Testis (tissue), 2 donors: ENCODE results near the gene HUNK.

ENCODE experiments used
- POLR2A ChIP-seq: fragments of 450-650 bp; IDR thresholded peaks from one replicate; pipeline ENCODE4 v1.6.1; 2017; ENCODE audit warnings: antibody characterized with exemption, mild to moderate bottlenecking, moderate library complexity
- TF ChIP-seq, protein P1 (sequence below), 3 experiments: fragments of 450-650 bp in 2 of 3; fragments of 200-600 bp in 1 of 3; sonication (generic) in 1 of 3; IDR thresholded peaks; one replicate each; pipeline ENCODE4 v1.5.1; 2016 to 2019; ENCODE audit warnings: antibody characterized with exemption in 3 of 3, mild to moderate bottlenecking in 2 of 3, moderate library complexity in 1 of 3

- TF ChIP-seq, protein P1, sequence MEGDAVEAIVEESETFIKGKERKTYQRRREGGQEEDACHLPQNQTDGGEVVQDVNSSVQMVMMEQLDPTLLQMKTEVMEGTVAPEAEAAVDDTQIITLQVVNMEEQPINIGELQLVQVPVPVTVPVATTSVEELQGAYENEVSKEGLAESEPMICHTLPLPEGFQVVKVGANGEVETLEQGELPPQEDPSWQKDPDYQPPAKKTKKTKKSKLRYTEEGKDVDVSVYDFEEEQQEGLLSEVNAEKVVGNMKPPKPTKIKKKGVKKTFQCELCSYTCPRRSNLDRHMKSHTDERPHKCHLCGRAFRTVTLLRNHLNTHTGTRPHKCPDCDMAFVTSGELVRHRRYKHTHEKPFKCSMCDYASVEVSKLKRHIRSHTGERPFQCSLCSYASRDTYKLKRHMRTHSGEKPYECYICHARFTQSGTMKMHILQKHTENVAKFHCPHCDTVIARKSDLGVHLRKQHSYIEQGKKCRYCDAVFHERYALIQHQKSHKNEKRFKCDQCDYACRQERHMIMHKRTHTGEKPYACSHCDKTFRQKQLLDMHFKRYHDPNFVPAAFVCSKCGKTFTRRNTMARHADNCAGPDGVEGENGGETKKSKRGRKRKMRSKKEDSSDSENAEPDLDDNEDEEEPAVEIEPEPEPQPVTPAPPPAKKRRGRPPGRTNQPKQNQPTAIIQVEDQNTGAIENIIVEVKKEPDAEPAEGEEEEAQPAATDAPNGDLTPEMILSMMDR (IDR thresholded peaks at IDR 0.05), result no peak
- TF ChIP-seq POLR2A, result no peak
These were observed 91.9 kb downstream of the HUNK start for GRCh38 chr21:31964692-31965091.
